HepG2 (cell line): ENCODE data around the gene VSX1. TPM values are rescaled to one million over a fixed set of nuclear protein-coding genes. Genes with fewer than 3 reads are reported as not detected.
A peak's percentile ranks its signal among the peaks of the same experiment; 100 is the strongest.

ENCODE experiments used
- ATF2 ChIP-seq: sonication (generic); formaldehyde crosslinking; IDR thresholded peaks from 2 replicates; pipeline ENCODE4 v1.4.0; 2020; ENCODE audit warnings: missing genetic modification reagents
- ATF7-NPFF ChIP-seq: sonication (generic); formaldehyde crosslinking; IDR thresholded peaks from 2 replicates; pipeline ENCODE4 v1.8.1; 2023; ENCODE audit warnings: mild to moderate bottlenecking, low read depth, missing genetic modification reagents, moderate library complexity
- CBX1 ChIP-seq: IDR thresholded peaks from one replicate; pipeline ENCODE4 v1.6.1; 2016; ENCODE audit warnings: antibody characterized with exemption, low read depth
- FOXO4 ChIP-seq: sonication (generic); formaldehyde crosslinking; conservative IDR thresholded peaks from 2 replicates; pipeline ENCODE4 v1.8.1; 2023; ENCODE audit warnings: missing genetic modification reagents
- JARID2 ChIP-seq: sonication (generic); formaldehyde crosslinking; IDR thresholded peaks from 2 replicates; pipeline ENCODE4 v1.8.1; 2023; ENCODE audit warnings: missing genetic modification reagents, inconsistent platforms; ENCODE audit not compliant: insufficient replicate concordance
- NFE2L1 ChIP-seq: sonication (generic); formaldehyde crosslinking; IDR thresholded peaks from 2 replicates; pipeline ENCODE4 v1.4.0; 2020; ENCODE audit warnings: missing genetic modification reagents, mild to moderate bottlenecking, borderline replicate concordance
- NPAS2 ChIP-seq: sonication (generic); formaldehyde crosslinking; IDR thresholded peaks from 2 replicates; pipeline ENCODE4 v1.8.0; 2022; ENCODE audit warnings: mild to moderate bottlenecking, missing genetic modification reagents, borderline replicate concordance
- NR0B2 ChIP-seq: sonication (generic); formaldehyde crosslinking; IDR thresholded peaks from 2 replicates; pipeline ENCODE4 v1.4.0; 2020; ENCODE audit warnings: mild to moderate bottlenecking, missing genetic modification reagents
- PHB2 ChIP-seq: fragments of 450-650 bp; IDR thresholded peaks from 2 replicates; pipeline ENCODE4 v1.6.1; 2018; ENCODE audit not compliant: partially characterized antibody
- POLR2AphosphoS2 ChIP-seq: IDR thresholded peaks from 2 replicates; pipeline ENCODE4 v1.6.1; 2011; ENCODE audit warnings: low read depth, low read length, improper control_type of control experiment
- RNF2 ChIP-seq: fragments of 450-650 bp; conservative IDR thresholded peaks from 2 replicates; pipeline ENCODE4 v1.6.1; 2016; ENCODE audit warnings: low read depth
- SAFB2 ChIP-seq: sonication (generic); formaldehyde crosslinking; IDR thresholded peaks from 2 replicates; pipeline ENCODE4 v1.5.1; 2020; ENCODE audit warnings: missing genetic modification reagents, low read depth, mild to moderate bottlenecking, borderline replicate concordance
- SALL2 ChIP-seq: sonication (generic); formaldehyde crosslinking; IDR thresholded peaks from 2 replicates; pipeline ENCODE4 v1.8.1; 2023; ENCODE audit warnings: mild to moderate bottlenecking, missing genetic modification reagents, inconsistent platforms
- TEF ChIP-seq: sonication (generic); formaldehyde crosslinking; IDR thresholded peaks from 2 replicates; pipeline ENCODE4 v1.5.0; 2020; ENCODE audit warnings: missing genetic modification reagents
- ZBTB38 ChIP-seq: sonication (generic); formaldehyde crosslinking; IDR thresholded peaks from 2 replicates; pipeline ENCODE4 v1.5.1; 2020; ENCODE audit warnings: mild to moderate bottlenecking, missing genetic modification reagents
- ZBTB44 ChIP-seq: sonication (generic); formaldehyde crosslinking; IDR thresholded peaks from 2 replicates; pipeline ENCODE4 v1.4.0; 2020; ENCODE audit warnings: missing genetic modification reagents
- ZBTB49 ChIP-seq: sonication (generic); formaldehyde crosslinking; IDR thresholded peaks from 2 replicates; pipeline ENCODE4 v1.4.0; 2020; ENCODE audit warnings: missing genetic modification reagents, borderline replicate concordance
- ZNF33B ChIP-seq: sonication (generic); formaldehyde crosslinking; IDR thresholded peaks from 2 replicates; pipeline ENCODE4 v1.5.1; 2020; ENCODE audit warnings: mild to moderate bottlenecking, missing genetic modification reagents
- ZNF451 ChIP-seq: sonication (generic); formaldehyde crosslinking; IDR thresholded peaks from 2 replicates; pipeline ENCODE4 v1.5.0; 2020; ENCODE audit warnings: mild to moderate bottlenecking, missing genetic modification reagents
- ZNF549 ChIP-seq: sonication (generic); formaldehyde crosslinking; IDR thresholded peaks from 2 replicates; pipeline ENCODE4 v1.5.0; 2020; ENCODE audit warnings: missing genetic modification reagents
- ZNF652 ChIP-seq: IDR thresholded peaks from 2 replicates; pipeline ENCODE4 v1.6.1; 2016; ENCODE audit warnings: low read depth, borderline replicate concordance
- polyA plus RNA-seq, 8 experiments: library from polyadenylated mRNA; depleted of rRNA in 3 of 8; stranded (reverse) in 7 of 8; unstranded in 1 of 8; fragments of >200 nt; fragmentation: Illumina TruSeq in 4 of 8; extraction: Trizol in 4 of 8; gene quantifications; 2 replicates each; pipeline versions ENCODE4 v1.2.1 to v1.2.3, GENCODE V29; 2011 to 2016; ENCODE audit warnings: low read depth in 4 of 8, missing spikeins in 1 of 8, mixed read lengths in 1 of 8; ENCODE audit not compliant: insufficient read depth in 1 of 8
- total RNA-seq, 5 experiments: library from RNA; depleted of rRNA; stranded (reverse); fragments of >200 nt; fragmentation: Illumina TruSeq; extraction: Trizol; gene quantifications; 2 replicates each; pipeline ENCODE4 v1.2.3, GENCODE V29; 2016; ENCODE audit warnings: low read depth in 1 of 5

The VSX1 gene
- total and polyA plus RNA-seq, 2 of the 13 experiments (the other 11 are each of a cell fraction or from before 2014, with no cell fraction given): 0.04 TPM; not detected in 1

- TF ChIP-seq ATF2 (CRISPR knock-in tag): peak; percentile 65; the same call in 1 of the 2 replicates
- TF ChIP-seq NPAS2 (CRISPR knock-in tag): no peak
- TF ChIP-seq ZNF451 (CRISPR knock-in tag): no peak; the same call in 1 of the 2 replicates
- peak; percentile 71; the same call in 1 of the 2 replicates for TF ChIP-seq ZNF33B (CRISPR knock-in tag)
- TF ChIP-seq ZBTB49 (CRISPR knock-in tag): no peak
- TF ChIP-seq RNF2: peak; percentile 86
- TF ChIP-seq ZBTB38 (CRISPR knock-in tag): no peak; the same call in 1 of the 2 replicates
- TF ChIP-seq TEF: peak; percentile 91
- TF ChIP-seq SAFB2: no peak; the same call in 1 of the 2 replicates
- 0 out of 2 replicates have a peak, but pooled peaks have one; percentile 68 for TF ChIP-seq FOXO4
- no peak for TF ChIP-seq ATF7-NPFF (CRISPR knock-in tag)
- TF ChIP-seq PHB2: no peak
- TF ChIP-seq ZNF652 (CRISPR knock-in tag): no peak
- peak; percentile 2; the same call in 1 of the 2 replicates for TF ChIP-seq NR0B2 (CRISPR knock-in tag)
- no peak for TF ChIP-seq NFE2L1
- 0 out of 2 replicates have a peak, but pooled peaks have one; percentile 18 for TF ChIP-seq ZNF549 (CRISPR knock-in tag)
- no peak for TF ChIP-seq POLR2AphosphoS2
- TF ChIP-seq ZBTB44 (CRISPR knock-in tag): peak; percentile 81; the same call in 1 of the 2 replicates
- no peak for TF ChIP-seq JARID2 (CRISPR knock-in tag)
- TF ChIP-seq SALL2 (CRISPR knock-in tag): peak; percentile 25; the same call in 1 of the 2 replicates
- TF ChIP-seq CBX1: no peak
Observed at GRCh38 chr20:25057234-25058050, 24.5 kb downstream of the VSX1 start (continued).
